ENCODE measurements around the gene CEBPB. TPM values are rescaled to one million over a fixed set of nuclear protein-coding genes. Genes with fewer than 3 reads are reported as not detected.

Gene CEBPB
- total RNA-seq (2022) (160 and 183 TPM in 2 replicates), Bru-seq, nascent RNA (percentile 96 among the genes with signal in this experiment), BruChase-seq, experiment 1, labeled RNA remaining after a 2-hour chase (percentile 98 among the genes with signal in this experiment), BruChase-seq, experiment 2, labeled RNA remaining after a 6-hour chase (percentile 90 among the genes with signal in this experiment)
- long read RNA-seq, transcript CEBPB-201 (1 exons, 1,956 nt): major isoform, 406 of 418 reads
- long read RNA-seq, partial matches to known transcripts: 0 of 418 reads
- long read RNA-seq, other reads (novel, unspliced or antisense): 12 of 418 reads

DNA sequence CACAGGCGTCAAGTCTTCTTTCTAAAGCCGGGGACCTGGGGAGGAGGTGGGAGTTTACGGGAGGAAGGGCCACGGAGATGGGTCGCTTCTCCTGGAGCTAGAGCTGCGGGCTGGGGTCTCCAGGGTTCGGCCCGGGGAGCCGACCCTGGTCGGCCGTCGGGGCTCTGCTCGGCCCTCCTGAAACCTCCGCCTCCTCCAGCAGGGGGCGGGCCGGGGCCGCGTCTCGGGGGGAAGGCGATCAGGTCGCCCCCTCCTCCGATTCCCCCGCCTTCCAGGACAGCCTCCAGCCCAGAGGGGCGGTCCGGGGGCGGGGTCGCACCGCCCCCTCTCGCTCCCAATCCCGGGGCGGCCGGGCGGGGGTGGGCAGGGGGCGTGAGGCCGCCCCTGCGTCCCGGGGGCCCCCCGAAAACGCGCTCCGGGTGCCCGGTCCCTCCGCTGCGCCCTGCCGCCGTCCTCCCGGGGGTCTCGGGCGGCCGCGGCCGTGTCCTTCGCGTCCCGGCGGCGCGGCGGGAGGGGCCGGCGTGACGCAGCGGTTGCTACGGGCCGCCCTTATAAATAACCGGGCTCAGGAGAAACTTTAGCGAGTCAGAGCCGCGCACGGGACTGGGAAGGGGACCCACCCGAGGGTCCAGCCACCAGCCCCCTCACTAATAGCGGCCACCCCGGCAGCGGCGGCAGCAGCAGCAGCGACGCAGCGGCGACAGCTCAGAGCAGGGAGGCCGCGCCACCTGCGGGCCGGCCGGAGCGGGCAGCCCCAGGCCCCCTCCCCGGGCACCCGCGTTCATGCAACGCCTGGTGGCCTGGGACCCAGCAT, at the start of gene CEBPB:
Gene CEBPB, plus strand, starts transcription at position 580 of the 814 bp plus-strand sequence. Its CDS starts 204 bp downstream, at position 784.
- ChIA-PET CTCF (interaction anchor here (0.6 to 5.5 kb wide), 15 partner anchors 9 to 600 kb away, joined by 3 to 31 read pairs (median 4); no protein-coding TSS in a partner anchor), POLR2A (interaction anchor here (0.5 to 3.0 kb wide), 14 partner anchors 10 to 744 kb away, joined by 3 to 32 read pairs (median 4); partner anchors contain the start of gene BCAS4)
- peaks cover 70% of the 10 kb centered on the region for H3K36me3 Mint-ChIP-seq (ENCODE audit: insufficient read depth, unreplicated experiment)

DNA sequence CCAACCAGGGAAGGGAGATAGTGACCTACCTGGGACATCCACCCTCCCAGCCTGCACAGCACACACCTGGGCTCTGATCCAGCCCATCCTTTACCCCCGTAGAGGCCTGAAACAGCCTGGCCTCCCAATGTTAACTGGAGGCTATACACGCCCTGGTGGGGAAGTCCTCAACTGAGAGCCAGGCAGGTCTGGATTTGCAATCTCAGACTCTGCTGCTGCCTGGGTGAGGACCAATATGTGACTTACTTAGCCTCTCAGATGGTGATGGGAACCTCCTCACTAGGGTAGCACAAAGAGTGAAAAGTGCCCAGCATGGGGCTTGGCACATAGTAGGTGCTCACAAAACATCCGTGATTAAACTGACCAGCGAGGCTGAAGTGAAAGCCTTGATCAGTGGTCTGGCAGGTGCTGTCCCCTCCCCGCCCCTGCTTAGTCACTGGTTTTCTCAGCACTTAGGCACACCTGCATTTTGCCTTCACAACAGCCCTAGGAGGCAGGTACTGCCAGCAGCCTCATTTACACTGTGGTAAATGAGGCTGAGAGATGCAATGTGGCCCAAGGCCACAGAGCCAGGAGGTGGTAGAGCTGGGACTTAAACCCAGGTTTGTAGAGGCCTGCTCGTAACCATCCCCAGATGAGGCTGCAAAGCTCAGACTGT, 49.5 kb upstream of the CEBPB start:
- H3K4me3 Mint-ChIP-seq (ENCODE audit: unreplicated experiment): no peak overlapping the region
- intact Hi-C loops (cut with micrococcal nuclease; ENCODE audit: unreplicated experiment): no loop called here
- H3K4me1 ChIP-seq: peaks cover 32% of the 10 kb centered on the region
- no peaks in the 10 kb centered on the region for H3K27me3 Mint-ChIP-seq (ENCODE audit: insufficient read depth, unreplicated experiment)
- peaks cover 33% of the 10 kb centered on the region for H3K4me1 Mint-ChIP-seq (ENCODE audit: low read depth, unreplicated experiment)
- peaks cover 88% of the 10 kb centered on the region for H3K36me3 Mint-ChIP-seq (ENCODE audit: insufficient read depth, unreplicated experiment)
- no peaks in the 10 kb centered on the region for H3K9me3 Mint-ChIP-seq (ENCODE audit: unreplicated experiment)
- no peaks in the 10 kb centered on the region for H3K9me3 ChIP-seq
- ChIA-PET CTCF (interaction anchor here (1.6 kb wide), 1 partner anchor 20 kb away, joined by 4 read pairs; no protein-coding TSS in a partner anchor), POLR2A (interaction anchor here (1.4 kb wide), 1 partner anchor 12 kb away, joined by 4 read pairs; the partner anchor contains the start of gene PEDS1)
- BruUV-seq (replicated peaks): no TSS peak
- H3K27ac Mint-ChIP-seq (ENCODE audit: unreplicated experiment): no peak overlapping the region
- no peak for DNase-seq
- H3K27me3 ChIP-seq (replicated peaks; ENCODE audit: control insufficient read depth, insufficient read depth, low read length): no peaks in the 10 kb centered on the region
- TF ChIP-seq, protein P1, sequence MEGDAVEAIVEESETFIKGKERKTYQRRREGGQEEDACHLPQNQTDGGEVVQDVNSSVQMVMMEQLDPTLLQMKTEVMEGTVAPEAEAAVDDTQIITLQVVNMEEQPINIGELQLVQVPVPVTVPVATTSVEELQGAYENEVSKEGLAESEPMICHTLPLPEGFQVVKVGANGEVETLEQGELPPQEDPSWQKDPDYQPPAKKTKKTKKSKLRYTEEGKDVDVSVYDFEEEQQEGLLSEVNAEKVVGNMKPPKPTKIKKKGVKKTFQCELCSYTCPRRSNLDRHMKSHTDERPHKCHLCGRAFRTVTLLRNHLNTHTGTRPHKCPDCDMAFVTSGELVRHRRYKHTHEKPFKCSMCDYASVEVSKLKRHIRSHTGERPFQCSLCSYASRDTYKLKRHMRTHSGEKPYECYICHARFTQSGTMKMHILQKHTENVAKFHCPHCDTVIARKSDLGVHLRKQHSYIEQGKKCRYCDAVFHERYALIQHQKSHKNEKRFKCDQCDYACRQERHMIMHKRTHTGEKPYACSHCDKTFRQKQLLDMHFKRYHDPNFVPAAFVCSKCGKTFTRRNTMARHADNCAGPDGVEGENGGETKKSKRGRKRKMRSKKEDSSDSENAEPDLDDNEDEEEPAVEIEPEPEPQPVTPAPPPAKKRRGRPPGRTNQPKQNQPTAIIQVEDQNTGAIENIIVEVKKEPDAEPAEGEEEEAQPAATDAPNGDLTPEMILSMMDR (IDR thresholded peaks at IDR 0.05; ENCODE audit: insufficient read depth in 1 of 2, low read depth in 1 of 2, low read length in 1 of 2, severe bottlenecking in 1 of 2, unreplicated experiment in 1 of 2): no peak
- H3K4me3 ChIP-seq (ENCODE audit: low read depth, low read length): no peak overlapping the region
- peaks cover 12% of the 10 kb centered on the region for H3K36me3 ChIP-seq (ENCODE audit: control insufficient read depth, insufficient read depth, low read length)

More for the DNA sequence above, at the start of gene CEBPB:
- H3K9me3 Mint-ChIP-seq (ENCODE audit: unreplicated experiment): no peaks in the 10 kb centered on the region
- H3K4me3 ChIP-seq (ENCODE audit: low read depth, low read length): peak within 1 kb of the TSS; percentile 96
- H3K4me1 ChIP-seq: peaks cover 49% of the 10 kb centered on the region
- H3K27me3 Mint-ChIP-seq (ENCODE audit: insufficient read depth, unreplicated experiment): no peaks in the 10 kb centered on the region
- no peaks in the 10 kb centered on the region for H3K27me3 ChIP-seq (replicated peaks; ENCODE audit: control insufficient read depth, insufficient read depth, low read length)
- peaks cover 59% of the 10 kb centered on the region for H3K4me1 Mint-ChIP-seq (ENCODE audit: low read depth, unreplicated experiment)
- peak; percentile 96 to 100 for DNase-seq
- H3K27ac Mint-ChIP-seq (ENCODE audit: unreplicated experiment): peak within 1 kb of the TSS; percentile 99
- peak within 1 kb of the TSS; percentile 94 for H3K4me3 Mint-ChIP-seq (ENCODE audit: unreplicated experiment)
- peaks cover 2% of the 10 kb centered on the region; the same call in 1 of the 2 replicates for H3K36me3 ChIP-seq (ENCODE audit: control insufficient read depth, insufficient read depth, low read length)
- no TSS peak for BruUV-seq (replicated peaks)
- intact Hi-C loops (cut with micrococcal nuclease; ENCODE audit: unreplicated experiment): loop anchor here (1.0 to 10.0 kb wide), 6 partner anchors 82 to 574 kb away; partner anchors contain the start of gene PTPN1
- H3K9me3 ChIP-seq: no peaks in the 10 kb centered on the region
- TF ChIP-seq, protein P1 (IDR thresholded peaks at IDR 0.05; ENCODE audit: insufficient read depth in 1 of 2, low read depth in 1 of 2, low read length in 1 of 2, severe bottlenecking in 1 of 2, unreplicated experiment in 1 of 2): peak; percentile 99

Data from Caco-2 (cell line).